Naive thymus-derived CD4-positive, alpha-beta T cell (primary cell): ENCODE data around the gene CWC22. TPM values are rescaled to one million over a fixed set of nuclear protein-coding genes. Genes with fewer than 3 reads are reported as not detected.

Experiments used
- ATAC-seq: fragments of 150-1000 bp; cut with Tn5 transposase; 2 replicates; pipeline ENCODE4 v1.10.0; 2021; ENCODE audit warnings: mild to moderate bottlenecking, moderate library complexity
- CTCF ChIA-PET: fragments of 350-600 bp; sonication (Branson Sonifier 250); formaldehyde crosslinking; loops from one replicate; lab custom pipeline; 2021; ENCODE audit warnings: antibody characterized with exemption; lab: Charles Lee
- POLR2A ChIA-PET: fragments of 350-600 bp; sonication (Branson Sonifier 250); formaldehyde crosslinking; loops from one replicate; lab custom pipeline; 2021; ENCODE audit warnings: antibody characterized with exemption, inconsistent platforms; lab: Charles Lee
- DNase-seq, 9 donors: peaks; one replicate each; pipeline versions ENCODE4 v3.0.0 to v3.0.0-alpha.2; 2020 to 2022; ENCODE audit warnings: mixed read lengths in 1 of 9
- H3K27ac ChIP-seq: one replicate; pipeline ENCODE4 v1.7.0; 2013; ENCODE audit warnings: mild to moderate bottlenecking, low read depth, low read length, moderate library complexity
- H3K27me3 ChIP-seq, 2 donors: one replicate each; pipeline ENCODE4 v1.7.0; 2013; ENCODE audit warnings: low read length in 2 of 2, mild to moderate bottlenecking in 2 of 2, moderate library complexity in 2 of 2; ENCODE audit not compliant: control insufficient read depth in 2 of 2, insufficient read depth in 2 of 2
- H3K36me3 ChIP-seq, 3 experiments: 1 replicate in 2 of 3; 2 replicates in 1 of 3; pipeline ENCODE4 v1.7.0; 2013; ENCODE audit warnings: low read length in 3 of 3, mild to moderate bottlenecking in 3 of 3, moderate library complexity in 1 of 3; ENCODE audit not compliant: insufficient read depth in 3 of 3, control insufficient read depth in 2 of 3
- H3K4me1 ChIP-seq, 2 donors: one replicate each; pipeline ENCODE4 v1.7.0; 2013; ENCODE audit warnings: low read length in 2 of 2, mild to moderate bottlenecking in 2 of 2, moderate library complexity in 1 of 2; ENCODE audit not compliant: control insufficient read depth in 2 of 2, insufficient read depth in 2 of 2
- H3K4me3 ChIP-seq: 2 replicates; pipeline ENCODE4 v1.7.0; 2013; ENCODE audit warnings: mild to moderate bottlenecking, low read length
- H3K9me3 ChIP-seq, 3 experiments: 1 replicate in 2 of 3; 2 replicates in 1 of 3; pipeline ENCODE4 v1.7.0; 2013; ENCODE audit warnings: low read length in 3 of 3; ENCODE audit not compliant: control insufficient read depth in 2 of 3
- H3K27ac Mint-ChIP-seq, 9 donors: one replicate each; pipeline ENCODE4 v1.8.0; 2020 to 2022; ENCODE audit warnings: mixed read lengths in 9 of 9, mild to moderate bottlenecking in 8 of 9, moderate library complexity in 5 of 9, inconsistent platforms in 2 of 9
- H3K27me3 Mint-ChIP-seq, 5 donors: one replicate each; pipeline ENCODE4 v1.8.0; 2021 to 2022; ENCODE audit warnings: mixed read lengths in 5 of 5, mild to moderate bottlenecking in 1 of 5
- H3K36me3 Mint-ChIP-seq, 5 donors: one replicate each; pipeline ENCODE4 v1.8.0; 2020 to 2022; ENCODE audit warnings: mixed read lengths in 5 of 5, mild to moderate bottlenecking in 3 of 5, inconsistent platforms in 1 of 5
- H3K4me1 Mint-ChIP-seq, 7 donors: one replicate each; pipeline ENCODE4 v1.8.0; 2020 to 2022; ENCODE audit warnings: mixed read lengths in 7 of 7, mild to moderate bottlenecking in 3 of 7, inconsistent platforms in 1 of 7
- H3K4me3 Mint-ChIP-seq, 10 donors: one replicate each; pipeline ENCODE4 v1.8.0; 2020 to 2022; ENCODE audit warnings: mild to moderate bottlenecking in 10 of 10, mixed read lengths in 10 of 10, moderate library complexity in 6 of 10, inconsistent platforms in 2 of 10
- H3K9me3 Mint-ChIP-seq, 11 donors: one replicate each; pipeline ENCODE4 v1.8.0; 2020 to 2022; ENCODE audit warnings: mixed read lengths in 11 of 11, mild to moderate bottlenecking in 4 of 11, inconsistent platforms in 1 of 11, moderate library complexity in 1 of 11
- intact Hi-C, 2 donors: fragments of 100-400 bp; cut with micrococcal nuclease; formaldehyde crosslinking; loops; one replicate each; pipeline ENCODE4 v1.15.1; 2023
- polyA plus RNA-seq, 2 donors: library from polyadenylated mRNA; unstranded; fragments of 300-500 nt; fragmentation: Illumina TruSeq; gene quantifications; one replicate each; pipeline ENCODE4 v1.2.3, GENCODE V29; 2021
- total RNA-seq, 6 experiments: library from RNA in 5 of 6; stranded (reverse) in 5 of 6; gene quantifications; 1 replicate in 5 of 6; 2 replicates in 1 of 6; pipeline ENCODE4 v1.2.3 and lab custom pipeline; 2021 to 2026

The CWC22 gene
- total and polyA plus RNA-seq, 7 experiments from 2014 or later: 14.4 to 42.6 (median 30.2) TPM

DNA sequence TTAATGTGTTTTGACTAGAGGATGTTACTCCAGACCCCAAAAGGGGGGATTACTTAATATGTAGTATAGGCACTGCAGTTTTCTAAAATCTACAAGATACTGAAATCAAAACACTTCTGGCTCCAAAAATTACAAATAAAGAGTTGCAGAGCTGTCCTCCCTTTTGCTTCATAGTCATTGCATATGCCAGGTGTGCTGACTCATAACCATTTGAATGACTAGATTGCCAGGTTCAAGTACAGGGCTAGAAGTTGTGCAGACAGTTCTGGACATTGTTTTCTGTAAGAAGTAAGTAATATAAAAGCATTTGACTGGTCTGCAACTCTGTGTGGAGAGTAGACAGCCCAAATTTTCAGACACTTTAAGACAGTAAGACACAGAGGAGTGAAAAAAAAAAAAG is 6.7 kb downstream of the CWC22 start:
- no peaks in the 10 kb centered on the region for H3K27me3 ChIP-seq
- H3K4me1 Mint-ChIP-seq: peaks cover 24 to 87% (median 85%) of the 10 kb centered on the region in 7 donors
- intact Hi-C loops: no loop called here
- peaks cover 2 to 26% (median 3%) of the 10 kb centered on the region in 5 donors for H3K36me3 Mint-ChIP-seq
- ChIA-PET CTCF (no interaction called here), POLR2A (no interaction called here)
- no peak for ATAC-seq
- H3K9me3 Mint-ChIP-seq: no peaks in the 10 kb centered on the region
- no peak overlapping the region for H3K4me3 ChIP-seq
- peaks cover under 1 to 1% of the 10 kb centered on the region in 2 donors for H3K4me1 ChIP-seq
- no peaks in the 10 kb centered on the region for H3K27me3 Mint-ChIP-seq
- H3K27ac ChIP-seq: no peak overlapping the region
- peak overlapping the region in 1 of 10 donors; percentile 19 for H3K4me3 Mint-ChIP-seq
- H3K27ac Mint-ChIP-seq: no peak overlapping the region
- H3K9me3 ChIP-seq: no peaks in the 10 kb centered on the region
- peaks cover 0 to 3% (median 0%) of the 10 kb centered on the region in 3 experiments for H3K36me3 ChIP-seq
- no peak for DNase-seq

DNA sequence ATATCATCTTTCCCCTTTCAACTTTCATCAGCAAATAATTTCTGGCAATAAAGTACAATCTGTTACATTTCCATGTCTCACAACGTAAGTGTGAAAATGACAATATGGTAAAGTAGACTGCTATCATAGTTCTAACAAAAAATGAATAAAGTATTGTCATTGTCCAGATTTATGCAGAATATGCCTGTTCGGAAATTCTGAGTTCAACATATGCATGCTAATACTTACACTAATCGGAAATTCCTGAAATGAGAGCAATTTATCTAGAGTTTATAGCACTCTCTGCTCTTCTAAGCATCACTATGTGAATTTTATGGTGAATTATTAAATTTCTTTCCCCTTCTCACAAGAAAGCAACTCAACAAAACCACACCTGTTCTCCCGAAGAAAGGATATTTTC is 8.1 kb downstream of the CWC22 start:
- Mint-ChIP-seq H3K4me3 (no peak overlapping the region), H3K27me3 (no peaks in the 10 kb centered on the region)
- POLR2A ChIA-PET: no interaction called here

GRCh38 chr2:179995741-179996515 is 11.2 kb downstream of the CWC22 start:
- Histone ChIP-seq H3K9me3 (no peaks in the 10 kb centered on the region), H3K27me3 (no peaks in the 10 kb centered on the region), H3K27ac (no peak overlapping the region), H3K36me3 (peaks cover 0 to 18% (median 13%) of the 10 kb centered on the region in 3 experiments), H3K4me3 (no peak overlapping the region), H3K4me1 (peaks cover 0 to 5% of the 10 kb centered on the region in 2 donors)
- DNase-seq: no peak
- H3K4me3 Mint-ChIP-seq: peak overlapping the region in 5 of 10 donors; percentile 2 to 29 (median 9)
- H3K4me1 Mint-ChIP-seq: peaks cover 23 to 86% (median 78%) of the 10 kb centered on the region in 7 donors
- H3K27ac Mint-ChIP-seq: peak overlapping the region in 2 of 9 donors; percentile 34 to 42
- H3K27me3 Mint-ChIP-seq: no peaks in the 10 kb centered on the region
- ATAC-seq: no peak
- intact Hi-C loops: no loop called here
- POLR2A ChIA-PET: no interaction called here
- H3K36me3 Mint-ChIP-seq: peaks cover 5 to 40% (median 12%) of the 10 kb centered on the region in 5 donors
- CTCF ChIA-PET: no interaction called here
- H3K9me3 Mint-ChIP-seq: no peaks in the 10 kb centered on the region

More for the DNA sequence above, 8.1 kb downstream of the CWC22 start:
- intact Hi-C loops: no loop called here
- Histone ChIP-seq H3K27ac (no peak overlapping the region), H3K9me3 (no peaks in the 10 kb centered on the region), H3K4me3 (no peak overlapping the region), H3K4me1 (no peaks in the 10 kb centered on the region), H3K27me3 (no peaks in the 10 kb centered on the region), H3K36me3 (peaks cover 0 to 3% (median 0%) of the 10 kb centered on the region in 3 experiments)
- Mint-ChIP-seq H3K36me3 (peaks cover 2 to 27% (median 3%) of the 10 kb centered on the region in 5 donors), H3K9me3 (no peaks in the 10 kb centered on the region), H3K4me1 (peaks cover 23 to 87% (median 82%) of the 10 kb centered on the region in 7 donors), H3K27ac (no peak overlapping the region)
- ATAC-seq (no peak), DNase-seq (no peak)
- CTCF ChIA-PET: no interaction called here

- Mint-ChIP-seq H3K4me3 (peak overlapping the region in 1 of 10 donors; percentile 3), H3K36me3 (peaks cover 10 to 49% (median 28%) of the 10 kb centered on the region in 5 donors), H3K9me3 (no peaks in the 10 kb centered on the region), H3K27me3 (no peaks in the 10 kb centered on the region), H3K4me1 (peaks cover 17 to 59% (median 50%) of the 10 kb centered on the region in 7 donors), H3K27ac (peak overlapping the region in 4 of 9 donors; percentile 4 to 51 (median 16))
- Histone ChIP-seq H3K27me3 (no peaks in the 10 kb centered on the region), H3K36me3 (peaks cover 8 to 43% (median 10%) of the 10 kb centered on the region in 3 experiments), H3K27ac (no peak overlapping the region), H3K9me3 (no peaks in the 10 kb centered on the region), H3K4me3 (no peak overlapping the region), H3K4me1 (peaks cover 0 to 5% of the 10 kb centered on the region in 2 donors)
- intact Hi-C loops: no loop called here
- CTCF ChIA-PET: no interaction called here
- no peak for DNase-seq
- ATAC-seq: no peak
- POLR2A ChIA-PET: no interaction called here
Measured at GRCh38 chr2:179991344-179991743, 15.8 kb downstream of the CWC22 start.

DNA sequence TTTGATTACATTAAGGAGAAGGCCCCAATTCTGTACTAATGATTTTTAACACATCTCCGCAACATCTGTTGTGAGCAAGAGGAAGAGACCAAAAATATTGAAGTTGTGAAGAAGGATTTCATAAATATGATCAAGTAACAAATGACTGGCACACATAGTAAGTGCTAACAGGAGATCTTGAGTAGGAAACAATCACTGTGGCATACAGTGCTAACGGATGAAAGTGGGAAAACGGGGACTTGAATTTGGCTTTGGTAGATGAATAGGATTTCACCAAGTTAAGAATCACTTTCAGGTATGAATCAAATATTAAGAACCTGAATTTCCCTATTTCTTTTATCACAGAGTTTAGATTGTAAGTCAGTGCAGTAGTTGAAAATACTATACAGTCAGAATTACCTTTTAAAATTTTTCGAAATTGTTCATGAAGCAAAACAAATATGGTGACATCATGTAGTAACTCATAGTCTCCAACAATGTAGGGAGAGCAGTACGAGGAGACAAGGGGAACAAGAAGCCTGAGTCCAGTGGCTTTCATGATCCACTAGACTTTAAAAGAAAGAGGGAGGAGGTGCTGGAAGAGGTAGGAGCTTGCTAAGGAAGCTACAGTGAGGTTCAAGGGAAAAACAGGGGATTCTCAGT is 16.3 kb downstream of the CWC22 start:
- ATAC-seq (no peak), DNase-seq (no peak)
- H3K9me3 ChIP-seq: no peaks in the 10 kb centered on the region
- no peaks in the 10 kb centered on the region for H3K9me3 Mint-ChIP-seq
- no peaks in the 10 kb centered on the region for H3K27me3 Mint-ChIP-seq
- ChIA-PET POLR2A (no interaction called here), CTCF (no interaction called here)
- H3K36me3 ChIP-seq: peaks cover 10 to 49% (median 13%) of the 10 kb centered on the region in 3 experiments
- H3K4me3 Mint-ChIP-seq: peak overlapping the region in 3 of 10 donors; percentile 3 to 23 (median 13)
- H3K4me3 ChIP-seq: no peak overlapping the region
- no peak overlapping the region for H3K27ac ChIP-seq
- intact Hi-C loops: no loop called here
- H3K4me1 Mint-ChIP-seq: peaks cover 15 to 54% (median 45%) of the 10 kb centered on the region in 7 donors
- peaks cover 0 to 5% of the 10 kb centered on the region in 2 donors for H3K4me1 ChIP-seq
- peak overlapping the region in 4 of 9 donors; percentile 4 to 51 (median 17) for H3K27ac Mint-ChIP-seq
- peaks cover 14 to 53% (median 34%) of the 10 kb centered on the region in 5 donors for H3K36me3 Mint-ChIP-seq
- no peaks in the 10 kb centered on the region for H3K27me3 ChIP-seq

- ChIA-PET CTCF (interaction anchor here (0.7 kb wide), 1 partner anchor 16 kb away, joined by 3 read pairs; no protein-coding TSS in a partner anchor), POLR2A (no interaction called here)
- H3K27ac Mint-ChIP-seq: no peak overlapping the region
- H3K4me1 Mint-ChIP-seq: peaks cover 11 to 36% (median 28%) of the 10 kb centered on the region in 7 donors
- Histone ChIP-seq H3K27ac (no peak overlapping the region), H3K4me1 (peaks cover 0 to 5% of the 10 kb centered on the region in 2 donors), H3K36me3 (peaks cover 14 to 73% (median 14%) of the 10 kb centered on the region in 3 experiments), H3K4me3 (no peak overlapping the region), H3K27me3 (no peaks in the 10 kb centered on the region), H3K9me3 (no peaks in the 10 kb centered on the region)
- H3K27me3 Mint-ChIP-seq: no peaks in the 10 kb centered on the region
- peaks cover 0 to 2% (median 0%) of the 10 kb centered on the region in 11 donors for H3K9me3 Mint-ChIP-seq
- no peak overlapping the region for H3K4me3 Mint-ChIP-seq
- intact Hi-C loops: no loop called here
- peaks cover 30 to 75% (median 56%) of the 10 kb centered on the region in 5 donors for H3K36me3 Mint-ChIP-seq
- DNase-seq: no peak
- ATAC-seq: no peak
Measured at GRCh38 chr2:179987916-179988315, 19.2 kb downstream of the CWC22 start.
